Limb (tissue), 2 donors: ENCODE results near the gene ZNF444.
"Not testable (repeated sequence)": the region's sequence is repeated elsewhere in the genome, so short reads cannot be mapped to it uniquely, and the experiment has no call there.

ENCODE experiments used
- DNase-seq, 2 donors: peaks; one replicate each; pipeline ENCODE4 v3.0.0-alpha.2; 2016; ENCODE audit errors: extremely low spot score in 2 of 2

Gene ZNF444

GRCh38 chr19:56175861-56176307 lies 34.8 kb downstream of the ZNF444 start, which contains the start of gene GALP:
Gene GALP, plus strand, starts transcription at chr19:56176008. Its CDS starts 1,101 bp downstream, at chr19:56177109.
- not testable (repeated sequence) for DNase-seq

- DNase-seq, result not testable (repeated sequence)
Observed at GRCh38 chr19:56176310-56176709, 35.2 kb downstream of the ZNF444 start.

- no peak for DNase-seq
Observed at GRCh38 chr19:56176881-56177280, 35.8 kb downstream of the ZNF444 start.

GRCh38 chr19:56177564-56178243 lies 36.6 kb downstream of the ZNF444 start:
- no peak for DNase-seq

- no peak for DNase-seq
Observed at GRCh38 chr19:56189785-56190184, 48.7 kb downstream of the ZNF444 start.

GRCh38 chr19:56191115-56191514 lies 50.0 kb downstream of the ZNF444 start:
- no peak for DNase-seq

- DNase-seq, result no peak
Observed at GRCh38 chr19:56191711-56192110, 50.6 kb downstream of the ZNF444 start.

GRCh38 chr19:56193981-56194640 lies 53.0 kb downstream of the ZNF444 start:
- DNase-seq, result no peak

GRCh38 chr19:56197646-56198045 lies 56.6 kb downstream of the ZNF444 start, which contains the start of gene ZSCAN5B:
Gene ZSCAN5B, minus strand, starts transcription at chr19:56197783. Its CDS starts 4,731 bp downstream, at chr19:56193052.
- not testable (repeated sequence) for DNase-seq

GRCh38 chr19:56199687-56200086 lies 58.6 kb downstream of the ZNF444 start:
- DNase-seq, result no peak

GRCh38 chr19:56201973-56202372 lies 60.9 kb downstream of the ZNF444 start, which contains the start of gene ZSCAN5C:
Gene ZSCAN5C, plus strand, starts transcription at chr19:56202273. Its CDS starts 3,641 bp downstream, at chr19:56205914.
- DNase-seq, result no peak

GRCh38 chr19:56207581-56207980 lies 66.5 kb downstream of the ZNF444 start:
- not testable (repeated sequence) for DNase-seq

GRCh38 chr19:56209091-56209490 lies 68.0 kb downstream of the ZNF444 start:
- DNase-seq, result no peak

- DNase-seq, result not testable (repeated sequence)
Observed at GRCh38 chr19:56210036-56210435, 68.9 kb downstream of the ZNF444 start.
